ENCODE results near the gene NR1H3.
"Not testable (repeated sequence)": the region's sequence is repeated elsewhere in the genome, so short reads cannot be mapped to it uniquely, and the experiment has no call there.

The NR1H3 gene

DNA sequence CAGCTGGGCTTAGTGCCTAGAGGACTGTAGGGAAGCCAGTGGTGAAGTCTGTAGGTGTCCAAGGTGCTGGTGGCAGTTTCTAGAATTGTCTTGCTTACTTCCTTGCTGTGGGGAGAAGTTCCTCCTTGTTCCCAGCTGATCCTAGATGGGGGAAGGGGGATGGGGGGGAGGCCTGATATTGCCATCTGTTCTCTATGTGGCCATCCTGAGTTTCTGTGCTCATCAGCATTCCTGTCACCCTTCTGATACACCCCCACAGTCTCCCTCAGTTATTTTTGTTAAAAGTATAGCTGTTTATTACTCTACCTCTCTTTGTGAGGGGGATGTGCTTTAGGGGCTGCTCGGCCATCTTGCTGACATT lies 48.7 kb downstream of the NR1H3 start:
- no peak for DNase-seq (ENCODE audit: low spot score)

DNA sequence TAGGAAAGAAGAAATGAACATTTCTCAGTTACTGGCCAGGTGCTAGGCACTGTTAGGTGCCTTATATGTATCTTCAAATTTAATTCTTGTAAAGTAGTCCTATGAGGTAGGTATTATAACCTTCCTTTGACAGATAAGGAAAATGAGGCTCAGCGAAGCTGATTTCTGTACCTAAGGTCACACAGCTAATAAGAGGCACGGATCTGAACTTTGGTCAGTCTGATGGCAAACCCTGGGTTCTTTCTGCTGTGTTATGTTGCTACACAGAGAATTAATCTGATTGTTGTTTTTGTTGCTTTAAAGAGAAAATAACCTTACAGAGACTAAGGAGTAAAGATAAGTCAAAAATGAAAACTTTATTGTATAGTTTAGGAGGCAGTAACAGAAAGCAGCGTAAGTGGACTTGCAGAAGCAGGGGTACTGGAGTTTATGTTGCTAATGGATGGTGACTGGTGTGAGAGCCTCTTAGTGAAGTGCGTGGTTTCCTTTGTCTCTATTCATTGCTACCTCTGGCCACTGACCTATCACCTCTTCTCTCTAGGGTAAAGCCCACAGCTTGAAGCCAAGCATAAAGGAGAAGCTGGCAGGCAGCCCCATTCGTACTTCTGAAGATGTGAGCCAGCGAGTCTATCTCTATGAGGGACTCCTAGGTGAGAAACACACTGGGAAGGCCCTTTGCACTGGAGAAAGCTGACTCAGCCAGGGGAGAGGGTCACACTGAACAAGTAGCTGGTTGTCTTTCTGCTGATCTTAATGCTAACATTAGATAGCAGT lies 50.4 kb downstream of the NR1H3 start:
- DNase-seq (ENCODE audit: low spot score), result no peak

DNA sequence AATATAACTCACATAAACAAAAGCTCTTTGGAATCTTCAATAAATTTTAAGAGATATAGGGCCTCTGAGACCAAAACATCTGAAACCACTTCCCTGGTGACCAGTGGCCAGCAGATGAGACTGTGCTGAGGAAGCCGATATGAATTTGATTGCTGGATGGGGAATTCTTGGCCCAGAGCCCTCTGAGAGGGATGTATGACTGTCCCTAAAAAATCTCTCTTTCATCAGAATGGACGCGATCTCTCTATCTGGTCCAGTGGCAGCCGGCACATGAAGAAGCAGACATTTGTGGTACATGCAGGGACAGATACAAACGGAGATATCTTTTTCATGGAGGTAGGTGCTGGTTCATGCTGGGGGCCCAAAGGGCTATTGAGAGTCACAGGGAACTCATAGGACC lies 57.2 kb downstream of the NR1H3 start:
- DNase-seq (ENCODE audit: low spot score), result no peak

DNA sequence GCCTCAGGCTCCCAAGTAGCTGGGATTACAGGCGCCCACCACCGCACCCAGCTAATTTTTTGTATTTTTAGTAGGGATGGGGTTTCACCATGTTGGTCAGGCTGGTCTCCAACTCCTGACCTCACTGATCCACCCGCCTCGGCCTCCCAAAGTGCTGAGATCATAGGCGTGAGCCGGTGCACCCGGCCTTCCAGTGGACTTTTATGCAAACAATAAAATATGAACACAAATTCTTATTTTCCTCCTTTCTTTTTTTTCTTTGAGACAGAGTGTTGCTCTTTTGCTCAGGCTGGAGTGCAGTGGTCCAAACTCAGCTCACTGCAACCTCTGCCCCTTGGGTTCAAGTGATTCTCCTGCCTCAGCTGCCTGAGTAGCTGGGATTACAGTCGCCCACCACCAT lies 58.7 kb downstream of the NR1H3 start:
- not testable (repeated sequence) for DNase-seq (ENCODE audit: low spot score)

DNA sequence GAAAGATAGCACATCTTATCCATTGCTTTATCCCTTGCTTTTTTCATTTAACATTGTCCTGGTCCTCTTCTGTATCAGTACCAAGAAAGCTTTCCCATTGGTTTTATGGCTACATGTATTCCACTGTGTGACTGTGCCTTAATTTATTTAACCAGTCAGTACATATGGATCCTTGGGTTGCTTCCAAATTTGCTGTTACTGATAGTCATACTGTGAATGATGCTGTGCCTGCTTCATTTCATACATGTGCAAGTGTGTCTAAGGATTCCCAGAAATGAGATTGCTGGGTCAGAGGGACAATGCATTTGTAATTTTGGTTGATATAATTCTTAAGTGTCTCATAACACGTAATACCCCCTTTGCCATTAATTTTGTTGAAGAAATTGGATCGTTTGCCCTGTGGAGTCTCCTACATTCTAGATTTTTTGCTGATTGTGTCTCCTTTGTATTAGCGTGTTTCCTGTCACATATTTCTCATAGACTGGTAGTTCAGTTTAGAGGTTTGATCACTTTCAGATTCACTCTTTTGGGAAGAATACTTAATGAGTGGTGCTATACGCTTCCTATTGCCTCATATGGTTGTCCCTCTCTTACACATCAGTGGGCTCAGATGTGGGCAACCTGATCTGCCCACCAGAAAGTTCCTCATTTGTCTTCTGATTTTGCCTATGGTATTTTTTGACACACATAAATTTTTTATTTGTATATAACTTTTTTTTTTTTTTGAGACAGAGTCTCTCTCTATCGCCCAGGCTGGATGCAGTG lies 59.5 kb downstream of the NR1H3 start:
- no peak for DNase-seq (ENCODE audit: low spot score)

DNA sequence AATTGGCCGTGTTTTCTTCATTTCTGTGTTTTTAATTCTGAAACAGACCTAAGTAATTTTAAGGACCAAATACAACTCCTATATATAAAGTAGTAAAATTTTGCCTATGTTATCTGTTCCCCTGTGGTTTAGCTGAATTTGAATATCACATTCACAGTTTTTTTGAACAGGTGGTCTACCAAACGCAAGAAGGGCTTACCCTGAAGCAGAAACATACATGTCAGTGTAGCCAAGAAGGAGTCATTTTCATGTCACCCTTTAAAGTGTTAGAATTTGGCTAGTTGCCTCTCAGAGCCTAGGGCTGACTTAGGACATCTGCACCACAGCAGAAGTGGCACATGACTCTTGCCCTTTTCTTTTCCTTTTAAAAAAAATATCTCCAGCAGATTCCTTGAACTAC lies 60.4 kb downstream of the NR1H3 start:
- DNase-seq (ENCODE audit: low spot score), result no peak

Data from kidney tubule cell (primary cell).